Measurements from ENCODE around the gene PHLDB2. TPM values are rescaled to one million over a fixed set of nuclear protein-coding genes. Genes with fewer than 3 reads are reported as not detected.

Gene PHLDB2
- total and polyA plus RNA-seq, 2 of the 8 experiments (the other 6 are each of a cell fraction or from before 2014, with no cell fraction given): 5.8 to 22.6 TPM

- H3K79me2 ChIP-seq (ENCODE audit: control insufficient read depth in 1 of 2, insufficient read depth in 2 of 2, low read length in 2 of 2): no peaks in the 10 kb centered on the region
- WGBS, 2 experiments (ENCODE audit: extremely low coverage in 1 of 2, insufficient coverage in 1 of 2, insufficient read length in 1 of 2, insufficient replicate concordance in 2 of 2, low coverage in 1 of 2, low lambda C conversion rate in 2 of 2, missing lambda C conversion rate in 1 of 2): 86% methylated on average over 1 of the region's 1 CpG; no CpG with 5 or more reads in 1 of the 2 experiments
- H4K5ac ChIP-seq (ENCODE audit: insufficient read length, low read depth, low read length): no peak overlapping the region
- no peak overlapping the region for H3K27ac ChIP-seq (ENCODE audit: low read depth, low read length)
- H2BK5ac ChIP-seq (ENCODE audit: low read depth, low read length): no peak overlapping the region
- no peak overlapping the region for H2BK12ac ChIP-seq (ENCODE audit: low read depth, low read length)
- no peak overlapping the region for H2BK20ac ChIP-seq (ENCODE audit: low read length)
- TF ChIP-seq TEAD4 (IDR thresholded peaks at IDR 0.05; ENCODE audit: low read depth, low read length) (no peak), TAF7 (optimal IDR thresholded peaks at IDR 0.05; ENCODE audit: borderline replicate concordance, low read depth, low read length) (no peak)
- ChIA-PET CTCF (ENCODE audit: partially characterized antibody) (interaction anchor here (0.7 to 15.1 kb wide), 2 partner anchors 243 to 1850 kb away, joined by 3 to 258 read pairs; no protein-coding TSS in a partner anchor), POLR2A (ENCODE audit: partially characterized antibody) (no interaction called here)
- H2BK15ac ChIP-seq (ENCODE audit: low read length): no peak overlapping the region
- H2AK5ac ChIP-seq (ENCODE audit: low read depth, low read length): no peak overlapping the region
- no peaks in the 10 kb centered on the region for H3K9me3 ChIP-seq (ENCODE audit: insufficient read depth in 2 of 2, low read depth in 1 of 2, low read length in 1 of 2)
- no peaks in the 10 kb centered on the region; a peak in 1 of 7 replicates for H3K4me1 ChIP-seq (replicated peaks in 1 of 4; ENCODE audit: control insufficient read depth in 3 of 4, insufficient read depth in 4 of 4, low read length in 3 of 4)
- no peak overlapping the region for H4K91ac ChIP-seq (replicated peaks; ENCODE audit: insufficient read length, low read length)
- H3K27me3 ChIP-seq (replicated peaks in 1 of 4; ENCODE audit: control insufficient read depth in 3 of 4, extremely low read depth in 1 of 4, insufficient read depth in 3 of 4, low read length in 3 of 4): peaks cover 0 to 4% (median 2%) of the 10 kb centered on the region in 4 experiments; a peak in 2 of 7 replicates
- no peaks in the 10 kb centered on the region for H3K79me1 ChIP-seq (ENCODE audit: low read depth, low read length)
- FAIRE-seq: no peak
- H2AFZ ChIP-seq (ENCODE audit: low read length): no peak overlapping the region
- H3K23ac ChIP-seq (ENCODE audit: insufficient read length): no peak overlapping the region
- no peak overlapping the region for H3K9ac ChIP-seq (replicated peaks in 1 of 4; ENCODE audit: extremely low read depth in 1 of 4, low read depth in 3 of 4, low read length in 3 of 4)
- H2BK120ac ChIP-seq (replicated peaks; ENCODE audit: low read depth, low read length): no peak overlapping the region
- H4K8ac ChIP-seq (ENCODE audit: extremely low read depth, insufficient read depth, low read length): no peak overlapping the region
- no peaks in the 10 kb centered on the region for H3K36me3 ChIP-seq (ENCODE audit: control insufficient read depth in 2 of 4, insufficient read depth in 4 of 4, low read length in 3 of 4)
- H3K18ac ChIP-seq (ENCODE audit: extremely low read depth, low read length): no peak overlapping the region
- H3K4me3 ChIP-seq (ENCODE audit: extremely low read depth in 1 of 4, insufficient read depth in 2 of 4, low read depth in 3 of 4, low read length in 4 of 4): no peak overlapping the region
- no peak overlapping the region for H3K4me2 ChIP-seq (ENCODE audit: insufficient read depth in 1 of 2, low read depth in 2 of 2, low read length in 2 of 2)
- H4K20me1 ChIP-seq (replicated peaks in 1 of 2; ENCODE audit: control insufficient read depth in 1 of 2, insufficient read depth in 2 of 2, low read length in 2 of 2): peaks cover 0 to 2% of the 10 kb centered on the region in 2 experiments
- H3K14ac ChIP-seq (ENCODE audit: insufficient read length): no peak overlapping the region
- no peak overlapping the region for H3K4ac ChIP-seq (replicated peaks; ENCODE audit: insufficient read length, low read depth, low read length)
- DNase-seq (ENCODE audit: low read depth in 1 of 2, low spot score in 2 of 2): no peak
- no peak overlapping the region for H3K56ac ChIP-seq (replicated peaks; ENCODE audit: insufficient read length, low read depth, low read length)
- no peaks in the 10 kb centered on the region; the same call in 1 of the 2 replicates for H3K23me2 ChIP-seq (ENCODE audit: low read depth, low read length)
Measured at GRCh38 chr3:111963424-111963823, 104.4 kb downstream of the PHLDB2 start.

Measured in H1 (cell line).